Stimulated activated CD8-positive, alpha-beta memory T cell treated with anti-CD3 and anti-CD28 coated beads, Interleukin-7, amount 100 ng/mL, for 4 hours (primary cell): ENCODE results near the gene GRID2.

Experiments used
- DNase-seq, 2 donors: peaks; one replicate each; pipeline ENCODE4 v3.0.0-alpha.2; 2020; ENCODE audit warnings: low read depth in 2 of 2

The GRID2 gene

DNA sequence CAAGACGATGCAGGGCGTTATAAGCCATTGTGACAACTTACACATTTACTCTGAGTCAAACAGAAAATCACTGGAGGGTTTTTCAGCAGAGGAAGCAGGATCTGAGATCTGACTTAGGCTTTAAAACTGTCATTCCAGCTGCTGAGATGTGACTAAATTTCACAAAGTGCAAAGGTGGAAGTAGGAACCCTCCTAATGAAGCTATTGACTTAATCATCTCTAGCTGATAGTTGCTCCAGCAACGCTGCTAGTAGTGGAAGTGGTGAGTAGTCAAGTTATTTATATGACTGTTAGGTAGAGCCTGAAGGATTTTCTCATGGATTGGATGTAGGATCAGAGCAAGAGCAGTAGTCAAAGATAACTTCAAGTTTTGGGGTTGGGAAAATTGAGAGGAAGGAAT lies 218.6 kb downstream of the GRID2 start:
- DNase-seq: no peak

DNA sequence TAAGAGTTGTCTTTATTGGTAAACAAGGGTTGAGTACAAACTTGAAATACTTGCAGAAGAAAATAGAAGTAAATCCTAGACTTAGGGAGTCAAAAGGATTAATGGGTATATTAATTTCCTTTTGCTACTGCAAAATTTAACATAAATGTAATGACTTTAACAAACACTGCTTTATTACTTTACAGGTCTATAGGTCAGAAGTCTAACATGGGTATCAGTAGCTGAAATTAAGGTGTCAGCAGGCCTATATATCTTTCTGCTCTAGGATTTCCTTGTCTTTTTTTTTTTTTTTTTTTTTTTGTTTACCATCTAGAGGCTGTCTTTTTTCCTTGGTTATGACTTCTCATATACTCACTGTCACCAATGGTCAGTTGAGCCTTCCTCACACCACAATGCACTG lies 220.4 kb downstream of the GRID2 start:
- DNase-seq: no peak

DNA sequence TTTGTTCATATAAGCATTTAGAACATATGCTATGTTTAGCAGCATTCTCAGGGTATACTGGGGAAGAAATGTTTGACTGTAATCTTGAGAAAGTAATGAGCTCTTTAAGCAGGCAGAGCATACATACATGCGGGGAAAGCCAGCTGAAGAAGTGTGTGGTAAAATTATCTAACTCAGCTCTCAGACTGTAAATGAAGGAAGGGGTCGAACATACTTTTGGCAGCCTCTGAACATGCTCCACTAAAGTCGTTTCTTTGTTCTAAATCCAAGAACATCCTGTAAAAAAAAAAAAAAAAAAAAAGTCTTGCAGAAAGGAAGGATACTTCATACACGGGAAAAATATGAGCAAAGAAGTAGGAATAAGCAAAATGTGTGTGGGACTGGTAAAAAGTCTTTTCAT lies 224.8 kb downstream of the GRID2 start:
- no peak for DNase-seq

DNA sequence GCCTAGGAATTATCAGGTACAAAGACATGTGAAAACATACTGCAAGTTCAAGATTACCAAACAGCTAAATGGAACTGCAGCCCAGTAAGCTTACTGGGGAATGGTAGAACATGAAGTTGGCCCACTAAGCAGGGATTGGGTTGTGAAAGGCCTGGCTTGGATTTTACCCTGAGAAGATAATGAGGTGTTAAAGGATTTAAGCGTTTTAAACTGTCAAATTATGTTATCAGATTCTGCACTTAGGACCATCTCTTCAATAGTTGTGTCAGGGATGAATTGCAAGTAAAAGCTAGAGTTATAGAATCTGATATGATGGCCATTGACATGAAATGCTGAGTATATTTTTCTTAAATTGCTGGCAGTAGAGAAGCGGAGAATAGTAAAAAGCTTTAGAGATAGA lies 225.7 kb downstream of the GRID2 start:
- no peak for DNase-seq

DNA sequence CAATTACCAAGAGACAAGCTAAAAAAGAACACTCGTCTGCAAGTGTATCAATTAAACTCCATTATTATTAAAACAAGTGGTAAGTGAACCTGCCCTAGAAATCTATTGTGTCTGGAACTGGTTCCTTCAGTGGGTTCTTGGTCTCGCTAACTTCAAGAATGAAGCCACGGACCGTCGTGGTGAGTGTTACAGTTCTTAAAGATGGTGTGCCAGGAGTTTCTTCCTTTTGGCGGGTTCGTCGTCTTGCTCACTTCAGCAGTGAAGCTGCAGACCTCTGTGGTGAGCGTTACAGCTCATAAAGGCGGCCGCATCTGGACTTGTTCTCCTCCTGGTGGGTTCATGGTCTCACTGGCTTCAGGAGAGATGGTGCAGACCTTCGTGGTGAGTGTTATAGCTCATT lies 231.8 kb downstream of the GRID2 start:
- no peak for DNase-seq

DNA sequence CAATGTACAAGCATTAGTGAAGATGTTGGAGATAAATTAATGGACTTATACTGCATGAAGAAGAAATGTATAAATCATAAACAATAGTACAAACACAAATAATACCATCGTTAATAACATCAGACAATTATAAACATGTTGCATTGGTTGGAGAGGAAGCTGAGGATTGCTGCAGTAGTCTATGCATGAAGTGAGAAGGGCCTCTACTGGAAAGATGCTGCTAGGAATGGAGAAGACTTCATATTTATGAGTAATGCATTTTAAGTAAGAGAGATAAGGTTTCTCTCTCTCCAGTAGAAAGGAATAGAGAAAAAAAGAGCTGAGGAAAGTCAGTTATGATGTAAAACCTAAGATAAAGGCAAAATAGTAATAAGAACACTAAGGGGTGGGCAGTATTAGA lies 247.8 kb downstream of the GRID2 start:
- no peak for DNase-seq

DNA sequence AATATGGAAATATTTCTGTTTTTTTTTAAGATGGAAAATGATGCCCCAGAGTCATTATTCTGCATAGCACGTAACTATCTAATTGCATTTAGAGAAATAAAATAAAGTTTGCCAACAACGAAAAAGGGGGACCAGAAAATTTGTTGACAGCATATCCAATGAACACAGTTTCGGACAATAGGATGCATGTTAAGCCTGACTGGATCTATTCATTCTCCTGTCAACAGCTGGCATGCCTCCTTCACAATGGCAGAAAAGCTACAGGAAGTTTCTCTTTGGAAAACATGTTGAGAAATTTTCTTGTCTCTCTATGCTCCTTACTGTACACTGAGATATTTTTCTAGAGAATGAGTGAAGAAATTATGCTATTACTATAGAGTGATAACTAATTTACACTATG lies 262.5 kb downstream of the GRID2 start:
- no peak for DNase-seq

DNA sequence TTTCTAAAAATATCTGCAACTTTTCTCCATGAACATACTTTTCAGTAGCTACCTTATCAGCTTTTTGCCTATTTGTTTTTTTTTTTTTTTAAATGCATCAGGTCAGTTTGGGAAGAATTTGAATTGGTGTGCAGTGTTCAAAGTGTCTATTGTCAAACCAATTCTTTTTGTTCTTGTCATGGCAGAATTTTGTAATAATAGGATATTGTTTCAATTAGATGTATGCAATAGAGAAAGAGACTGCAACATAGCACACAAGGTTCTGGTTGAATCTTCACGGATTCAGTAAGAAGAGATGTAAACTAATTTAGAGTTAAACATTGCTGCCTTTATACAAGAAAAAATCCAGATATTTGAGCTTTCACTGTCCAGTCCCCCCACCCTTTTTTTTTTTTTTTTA lies 277.1 kb downstream of the GRID2 start:
- no peak for DNase-seq

DNA sequence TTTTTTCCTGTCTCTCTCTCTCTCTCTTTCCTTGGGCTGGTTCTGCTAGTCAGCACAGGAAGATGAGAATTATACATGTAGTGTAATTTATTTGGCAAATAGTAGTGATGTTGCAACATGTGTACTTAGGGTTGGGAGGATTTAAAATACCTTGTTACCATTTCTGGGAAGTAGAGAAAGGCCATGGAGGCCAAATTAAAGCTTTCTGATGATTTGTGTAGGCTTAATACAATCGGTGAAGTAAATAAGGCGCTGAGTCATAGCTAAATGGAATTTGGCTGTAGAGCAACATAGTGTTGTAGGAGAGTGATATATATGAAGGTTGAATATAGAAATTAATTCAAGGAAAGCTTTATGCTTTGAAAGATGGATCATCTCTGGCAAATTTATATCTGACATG lies 295.3 kb downstream of the GRID2 start:
- DNase-seq: no peak

DNA sequence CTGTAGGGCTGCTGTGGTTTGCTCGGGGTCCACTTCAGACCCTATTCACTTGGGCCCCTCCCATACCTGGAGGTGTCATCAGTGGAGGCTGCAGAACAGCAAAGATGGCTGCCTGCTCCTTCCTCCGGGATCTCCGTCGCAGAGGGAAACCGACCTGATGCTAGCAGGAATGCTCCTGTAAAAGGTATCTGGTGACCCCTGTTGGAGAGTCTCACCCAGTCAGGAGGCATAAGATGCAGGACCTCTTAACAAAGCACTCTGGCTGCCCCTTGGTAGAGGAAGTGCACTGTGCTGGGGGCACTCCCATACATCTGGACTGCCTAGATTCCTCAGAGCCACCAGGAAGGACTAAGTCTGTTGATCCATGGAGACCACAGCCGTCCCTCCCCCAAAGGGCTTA lies 296.9 kb downstream of the GRID2 start:
- DNase-seq: no peak

DNA sequence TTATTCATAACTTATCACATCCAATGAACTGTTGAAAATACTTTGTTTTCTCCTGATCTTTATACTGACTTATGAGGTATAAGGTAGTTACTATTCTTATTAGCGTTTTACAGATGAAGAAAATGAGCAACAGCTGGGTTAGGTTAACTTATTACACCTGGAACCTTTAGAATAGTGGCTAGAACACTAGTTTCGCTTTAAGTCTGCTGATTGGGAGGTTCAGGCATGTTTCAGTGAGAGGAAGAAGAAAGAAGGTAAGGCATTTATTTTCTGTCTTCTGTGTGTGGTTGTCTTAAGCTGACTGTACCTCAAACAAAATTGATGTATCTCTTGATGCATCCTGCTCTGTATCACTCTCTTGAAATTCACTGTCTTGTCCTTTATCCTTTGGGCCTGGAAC lies 302.5 kb downstream of the GRID2 start:
- DNase-seq: no peak

DNA sequence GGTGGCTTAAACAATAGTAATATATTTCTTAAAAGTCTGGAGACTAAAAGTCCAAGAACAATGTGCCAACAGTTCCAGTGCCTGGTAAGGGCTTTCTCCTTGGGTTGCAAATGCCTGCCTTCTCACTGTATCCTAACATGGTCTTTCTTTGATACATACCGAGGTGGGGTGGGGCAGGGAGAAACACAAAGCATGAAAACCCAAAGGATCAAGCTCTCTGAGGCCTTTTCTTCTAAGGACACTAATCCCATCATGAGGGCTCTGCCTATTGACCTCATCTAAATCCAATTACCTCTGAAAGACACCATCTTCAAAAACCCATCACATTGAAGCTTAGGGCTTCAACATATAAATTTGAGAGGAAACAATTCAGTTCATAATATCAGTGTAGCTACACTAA lies 311.3 kb downstream of the GRID2 start:
- no peak for DNase-seq

DNA sequence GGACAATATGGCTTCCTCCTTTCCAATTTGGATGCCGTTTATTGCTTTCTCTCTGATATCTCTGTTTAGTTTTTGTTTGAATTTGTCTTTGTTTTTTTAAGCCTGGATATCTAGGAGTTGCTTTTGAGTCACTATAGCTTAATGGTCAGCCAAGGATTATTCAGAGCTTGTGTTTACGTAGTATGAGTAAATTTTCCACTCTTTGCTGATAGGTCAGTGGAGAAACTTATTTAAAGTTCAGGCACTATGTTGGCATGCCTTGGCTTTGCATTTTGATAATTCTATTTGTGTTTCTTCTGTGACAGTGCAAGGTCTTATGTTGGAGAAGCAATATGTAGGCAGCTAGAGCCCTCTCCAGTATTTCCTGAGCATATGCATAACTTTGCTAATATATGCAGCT lies 315.2 kb downstream of the GRID2 start:
- no peak for DNase-seq

DNA sequence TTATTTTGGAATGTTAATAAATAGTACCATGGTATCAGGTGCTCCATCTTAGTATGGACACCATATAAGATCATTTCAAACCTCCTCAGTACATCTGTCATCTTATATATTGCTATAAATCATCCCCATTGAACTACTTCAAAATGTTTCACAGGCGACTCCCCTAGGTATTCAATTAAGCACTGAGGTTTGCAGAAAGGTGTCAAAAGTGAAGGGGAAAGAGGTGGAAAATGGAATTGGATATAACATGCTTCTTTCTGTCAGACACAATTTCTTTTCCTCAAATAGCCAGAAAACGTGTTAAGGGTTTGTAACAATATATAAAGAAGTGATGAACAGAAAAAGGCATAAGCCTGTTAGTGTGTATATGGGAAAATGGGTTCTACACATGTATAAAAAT lies 325.5 kb downstream of the GRID2 start:
- DNase-seq: no peak

DNA sequence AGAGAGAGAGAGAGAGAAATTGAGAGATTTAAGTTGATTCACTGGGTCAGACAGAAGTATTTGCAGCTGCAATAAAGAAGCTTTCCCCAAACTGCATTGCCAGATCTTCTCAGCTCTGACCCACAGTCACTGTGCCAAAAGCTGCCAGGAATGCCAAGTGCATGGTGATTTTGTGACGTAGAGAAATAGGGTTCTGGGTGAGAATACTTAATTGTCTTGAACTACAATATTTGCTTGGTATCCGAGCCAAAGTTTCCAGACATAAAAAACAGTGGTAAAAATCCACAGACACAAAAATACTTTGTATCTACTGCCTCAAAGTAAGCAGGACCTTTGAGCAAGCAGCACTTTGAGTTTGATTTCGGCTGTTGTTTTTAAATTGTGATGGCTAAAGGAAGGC lies 331.1 kb downstream of the GRID2 start:
- no peak for DNase-seq

DNA sequence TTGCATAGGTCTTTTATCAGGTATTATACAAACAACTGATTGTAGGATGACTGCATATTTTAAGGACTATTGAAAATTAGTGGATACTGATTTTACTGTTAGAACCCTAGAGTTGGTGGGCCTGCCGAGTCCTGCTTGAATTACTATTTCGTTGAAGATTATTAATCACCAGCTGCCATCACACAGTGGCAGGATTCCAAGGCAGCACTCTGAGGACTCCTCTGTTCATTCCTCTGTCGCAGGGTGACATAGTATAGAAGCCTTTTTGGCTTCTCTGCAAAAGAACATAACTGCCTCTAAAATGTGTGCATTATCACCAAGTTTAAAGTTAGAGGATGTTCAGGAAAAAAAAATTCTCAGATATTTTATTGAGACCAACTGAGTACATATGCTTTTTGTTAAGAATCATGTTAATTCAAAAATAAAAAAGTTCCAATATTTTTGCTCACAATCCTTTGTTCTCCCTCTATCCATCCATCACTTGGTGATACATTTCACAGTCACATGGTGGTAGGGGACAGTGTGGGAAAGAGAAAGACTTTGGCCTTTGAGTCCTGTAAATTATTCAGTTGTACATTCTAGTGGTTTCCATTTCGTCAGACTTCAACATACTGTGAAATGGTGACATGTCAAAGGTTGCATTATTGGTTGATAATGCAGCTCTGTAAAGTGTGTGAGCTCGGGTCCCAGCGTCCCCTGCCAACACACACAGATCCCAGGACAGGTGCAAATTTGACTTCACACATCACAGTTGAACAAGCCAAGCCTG lies 332.5 kb downstream of the GRID2 start:
- DNase-seq: no peak

DNA sequence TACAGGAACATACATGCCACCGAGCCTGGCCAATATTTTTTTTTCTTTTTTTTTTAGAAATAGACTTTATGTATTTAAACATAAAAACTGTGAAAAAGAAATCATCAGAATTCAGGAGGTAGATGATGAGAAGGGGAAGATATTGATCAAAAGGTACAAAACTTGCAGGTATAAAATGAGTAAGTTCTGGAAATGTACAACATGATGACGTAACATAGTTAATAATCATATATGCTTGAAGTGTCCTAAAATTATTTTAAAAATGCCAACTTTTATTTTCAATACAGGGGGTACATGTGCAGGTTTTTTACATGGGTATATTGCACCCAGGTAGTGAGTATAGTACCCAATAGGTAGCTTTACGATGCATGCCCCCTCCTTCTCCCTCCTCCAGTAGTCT lies 337.6 kb downstream of the GRID2 start:
- DNase-seq: no peak

DNA sequence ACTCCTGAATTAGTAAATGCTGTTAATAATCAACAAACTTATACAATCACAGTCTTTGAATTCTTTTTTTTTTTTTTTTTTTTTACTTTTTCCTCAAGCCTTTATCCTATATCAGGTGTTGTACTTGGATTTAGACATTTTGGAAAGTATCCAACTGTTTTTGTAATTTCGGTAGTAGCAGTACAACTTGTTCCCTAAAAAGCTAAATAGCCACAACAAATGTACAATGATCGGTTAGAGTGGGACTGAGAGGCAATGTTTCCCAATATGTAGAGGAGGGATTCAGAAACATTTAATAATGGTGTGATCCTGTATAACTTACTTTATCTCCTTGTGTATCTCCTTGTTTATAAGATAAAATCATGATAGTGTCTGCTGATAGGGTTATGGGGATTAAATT lies 343.1 kb downstream of the GRID2 start:
- DNase-seq: no peak

DNA sequence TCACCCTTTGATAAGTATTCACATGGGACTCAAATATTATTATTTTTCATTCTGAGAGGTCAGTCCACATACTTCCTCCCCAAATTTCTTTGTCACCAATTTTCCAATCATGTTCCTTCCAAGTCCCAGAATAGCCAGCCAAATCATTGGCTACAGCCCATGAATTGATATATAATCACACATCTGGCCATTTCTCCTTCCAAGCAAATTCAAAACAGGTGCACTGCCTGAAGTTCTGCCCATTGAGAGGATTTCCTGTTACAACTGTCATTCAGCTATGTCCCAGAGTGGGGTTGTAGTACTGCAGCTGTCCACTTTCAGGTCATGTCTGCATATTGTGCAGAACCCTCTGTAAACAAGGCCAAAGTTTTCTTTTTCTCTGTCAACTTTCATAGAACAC lies 347.8 kb downstream of the GRID2 start:
- DNase-seq: no peak

DNA sequence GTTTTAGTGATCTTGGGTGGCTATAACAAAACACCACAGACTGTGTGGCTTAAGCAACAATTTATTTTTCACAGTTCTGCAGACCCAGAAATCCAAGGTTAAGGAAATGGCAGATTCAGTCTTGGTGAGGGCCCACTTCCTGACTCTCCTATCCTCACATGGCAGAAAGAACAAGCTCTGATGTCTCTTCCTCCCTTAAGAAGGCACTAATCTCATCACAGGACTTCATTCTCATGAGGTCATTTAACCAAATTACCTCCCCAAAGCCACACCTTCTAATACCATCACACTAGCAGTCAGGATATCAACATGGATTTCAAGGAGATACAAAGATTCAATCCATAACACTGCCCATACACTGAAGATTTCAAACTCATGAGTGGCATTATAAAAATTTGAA lies 350.3 kb downstream of the GRID2 start:
- no peak for DNase-seq

DNA sequence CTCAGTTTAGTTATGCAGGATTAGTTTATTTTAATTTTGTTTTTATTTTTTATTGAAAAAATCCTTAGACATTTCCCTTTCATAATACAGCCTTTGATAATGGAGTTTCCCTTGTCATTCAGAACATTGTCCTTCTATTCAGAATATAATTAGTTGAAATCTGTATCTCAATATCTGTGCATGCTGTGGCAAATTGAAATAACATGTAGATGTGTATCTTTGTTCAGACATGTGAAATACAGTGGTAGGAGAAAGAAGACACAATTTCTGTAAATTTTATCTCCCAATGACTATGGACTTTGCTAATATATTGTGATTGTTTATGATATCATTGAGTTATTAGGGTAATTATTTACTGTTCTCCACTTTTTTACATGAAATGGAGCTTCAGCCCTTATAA lies 353.9 kb downstream of the GRID2 start:
- DNase-seq: no peak

DNA sequence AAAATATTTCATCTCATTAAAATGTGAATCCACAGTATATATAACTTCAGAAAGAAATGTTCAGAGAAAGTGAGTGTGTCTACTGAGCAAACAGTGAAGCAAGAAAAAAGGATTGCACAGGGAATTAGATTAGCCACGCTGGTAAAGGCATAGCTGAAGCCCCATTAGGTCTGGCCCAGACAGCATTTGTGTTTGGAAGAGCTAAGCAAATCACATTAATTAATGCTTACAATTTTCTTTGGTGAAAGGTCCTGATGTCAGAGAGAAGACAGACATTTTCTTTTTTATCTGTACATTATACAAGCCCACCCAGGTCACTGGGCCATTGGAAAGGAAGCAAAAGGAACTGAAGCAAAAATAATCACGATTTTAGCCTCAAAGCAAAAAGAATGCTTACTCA lies 354.6 kb downstream of the GRID2 start:
- no peak for DNase-seq

DNA sequence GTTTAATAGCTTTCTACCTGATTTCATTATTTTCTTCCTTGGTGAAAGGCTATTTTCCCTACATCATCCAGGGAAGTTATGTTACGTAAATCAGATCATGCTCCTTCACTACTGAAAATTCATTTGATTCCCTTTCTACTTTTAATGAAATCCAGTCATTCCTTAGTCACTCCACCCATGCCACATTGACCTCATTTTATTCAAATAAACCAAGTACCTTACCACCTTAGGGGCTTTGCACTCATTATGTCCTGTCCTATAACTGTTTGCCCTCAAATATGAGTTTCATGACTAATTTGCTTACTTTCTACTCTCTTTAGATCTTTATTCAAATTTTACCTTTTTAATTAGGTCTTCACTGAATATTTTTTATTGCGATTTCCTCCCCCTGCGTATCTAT lies 374.0 kb downstream of the GRID2 start:
- no peak for DNase-seq

DNA sequence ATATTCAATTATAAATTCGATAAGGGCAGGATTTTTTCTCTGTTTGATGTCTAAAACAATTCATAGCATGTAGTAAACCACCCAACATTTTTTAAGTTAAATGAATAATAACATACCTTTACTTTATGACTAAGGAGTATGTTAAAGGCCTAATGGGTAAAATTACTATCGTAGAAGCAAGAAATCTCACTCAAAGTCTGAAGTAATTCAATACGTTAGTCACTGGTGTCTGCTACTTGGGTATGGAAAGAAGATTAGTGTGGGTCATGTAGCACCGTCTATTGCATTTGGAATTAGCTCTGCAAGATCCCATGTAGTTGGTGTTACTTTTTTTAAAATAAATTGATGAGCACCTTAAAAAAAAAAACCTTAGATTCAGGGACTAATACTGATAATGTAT lies 374.5 kb downstream of the GRID2 start:
- DNase-seq: no peak
